WERI-Rb-1 (cell line): ENCODE results near the gene STARD6.

ENCODE experiments used
- DNase-seq: peaks from one replicate; pipeline ENCODE4 v3.0.0-alpha.2; 2020
- H3K27ac ChIP-seq: fragments of 250-450 bp; sonication (Bioruptor Pico); 2 replicates; pipeline ENCODE4 v1.5.1; 2020; ENCODE audit warnings: mild to moderate bottlenecking, moderate library complexity
- H3K27me3 ChIP-seq: fragments of 250-450 bp; sonication (Bioruptor Pico); 2 replicates; pipeline ENCODE4 v1.5.1; 2021; ENCODE audit warnings: mild to moderate bottlenecking, low read depth, moderate library complexity; ENCODE audit not compliant: insufficient read depth, severe bottlenecking
- H3K36me3 ChIP-seq: fragments of 250-450 bp; sonication (Bioruptor Pico); 2 replicates; pipeline ENCODE4 v1.5.1; 2020; ENCODE audit warnings: mild to moderate bottlenecking, moderate library complexity
- H3K4me3 ChIP-seq: 2 replicates; pipeline ENCODE4 v1.5.1; 2011; ENCODE audit warnings: low read depth, mild to moderate bottlenecking, control low read depth, low read length
- H3K9me3 ChIP-seq: fragments of 250-450 bp; sonication (Bioruptor Pico); 2 replicates; pipeline ENCODE4 v1.5.1; 2021; ENCODE audit warnings: mild to moderate bottlenecking, moderate library complexity; ENCODE audit not compliant: severe bottlenecking
- TF ChIP-seq, protein P1 (sequence below): IDR thresholded peaks from 2 replicates; pipeline ENCODE4 v1.5.1; 2011; ENCODE audit warnings: low read depth, mild to moderate bottlenecking, control low read depth, inconsistent platforms, low read length

The STARD6 gene

DNA sequence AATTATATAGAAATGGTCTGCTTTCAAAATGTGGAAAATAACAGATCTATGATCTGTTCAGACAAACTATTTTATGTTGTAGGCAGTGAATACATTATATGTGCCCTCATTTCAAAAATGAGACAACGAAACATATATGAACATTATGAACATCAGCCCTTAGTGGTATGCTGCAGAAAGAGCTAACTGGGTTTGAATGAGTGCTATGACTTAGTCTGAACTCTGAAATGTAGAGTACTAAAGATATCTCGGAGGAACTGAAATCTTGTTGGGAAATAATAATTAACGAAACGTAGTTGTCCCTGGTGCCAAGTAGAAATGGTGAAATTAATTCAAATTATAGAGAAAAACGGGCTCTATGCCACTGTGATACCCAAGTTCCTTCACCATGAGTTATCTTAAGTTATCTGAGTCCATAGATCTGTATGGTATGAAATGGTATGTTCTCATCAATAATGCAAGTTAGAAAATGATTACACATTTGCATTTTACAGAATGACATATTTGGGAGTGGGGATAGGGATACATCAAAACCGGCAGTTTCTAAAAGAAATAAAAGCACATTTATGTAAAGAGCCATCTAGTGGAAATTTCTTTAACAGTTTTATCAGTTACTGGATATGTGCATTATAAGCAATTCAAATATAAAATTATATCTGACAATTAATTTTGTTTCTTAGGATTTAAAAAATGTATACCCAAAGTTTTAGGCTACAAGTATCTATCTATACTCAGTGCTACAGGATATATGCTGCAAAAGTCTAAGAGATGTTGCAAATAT is 26.7 kb downstream of the STARD6 start:
- no peaks in the 10 kb centered on the region for H3K36me3 ChIP-seq
- no peak overlapping the region for H3K27ac ChIP-seq
- TF ChIP-seq, protein P1, sequence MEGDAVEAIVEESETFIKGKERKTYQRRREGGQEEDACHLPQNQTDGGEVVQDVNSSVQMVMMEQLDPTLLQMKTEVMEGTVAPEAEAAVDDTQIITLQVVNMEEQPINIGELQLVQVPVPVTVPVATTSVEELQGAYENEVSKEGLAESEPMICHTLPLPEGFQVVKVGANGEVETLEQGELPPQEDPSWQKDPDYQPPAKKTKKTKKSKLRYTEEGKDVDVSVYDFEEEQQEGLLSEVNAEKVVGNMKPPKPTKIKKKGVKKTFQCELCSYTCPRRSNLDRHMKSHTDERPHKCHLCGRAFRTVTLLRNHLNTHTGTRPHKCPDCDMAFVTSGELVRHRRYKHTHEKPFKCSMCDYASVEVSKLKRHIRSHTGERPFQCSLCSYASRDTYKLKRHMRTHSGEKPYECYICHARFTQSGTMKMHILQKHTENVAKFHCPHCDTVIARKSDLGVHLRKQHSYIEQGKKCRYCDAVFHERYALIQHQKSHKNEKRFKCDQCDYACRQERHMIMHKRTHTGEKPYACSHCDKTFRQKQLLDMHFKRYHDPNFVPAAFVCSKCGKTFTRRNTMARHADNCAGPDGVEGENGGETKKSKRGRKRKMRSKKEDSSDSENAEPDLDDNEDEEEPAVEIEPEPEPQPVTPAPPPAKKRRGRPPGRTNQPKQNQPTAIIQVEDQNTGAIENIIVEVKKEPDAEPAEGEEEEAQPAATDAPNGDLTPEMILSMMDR: no peak
- H3K4me3 ChIP-seq: no peak overlapping the region
- no peak for DNase-seq
- H3K9me3 ChIP-seq: no peaks in the 10 kb centered on the region
- no peaks in the 10 kb centered on the region for H3K27me3 ChIP-seq

DNA sequence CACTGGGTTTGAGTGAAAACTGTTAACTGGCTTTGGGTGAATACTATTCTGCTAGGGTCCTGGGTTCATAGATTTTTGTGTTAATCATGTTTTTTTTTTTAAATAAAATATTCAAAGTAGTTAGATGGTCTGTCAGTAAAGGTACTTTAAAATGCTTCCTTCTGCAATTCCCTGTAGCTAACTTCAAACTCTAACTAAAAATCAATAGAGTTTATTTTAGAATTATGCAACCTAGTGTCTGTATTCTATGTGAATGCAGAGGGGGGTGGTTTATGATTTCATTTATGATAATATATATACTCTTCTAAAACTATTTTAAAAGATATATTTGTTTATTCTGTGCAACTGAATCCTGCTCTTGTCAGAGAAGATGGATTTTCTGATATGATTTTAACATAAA is 27.9 kb downstream of the STARD6 start:
- no peak overlapping the region for H3K27ac ChIP-seq
- H3K4me3 ChIP-seq: no peak overlapping the region
- H3K36me3 ChIP-seq: no peaks in the 10 kb centered on the region
- no peaks in the 10 kb centered on the region for H3K9me3 ChIP-seq
- DNase-seq: no peak
- no peaks in the 10 kb centered on the region for H3K27me3 ChIP-seq
- TF ChIP-seq, protein P1: no peak

DNA sequence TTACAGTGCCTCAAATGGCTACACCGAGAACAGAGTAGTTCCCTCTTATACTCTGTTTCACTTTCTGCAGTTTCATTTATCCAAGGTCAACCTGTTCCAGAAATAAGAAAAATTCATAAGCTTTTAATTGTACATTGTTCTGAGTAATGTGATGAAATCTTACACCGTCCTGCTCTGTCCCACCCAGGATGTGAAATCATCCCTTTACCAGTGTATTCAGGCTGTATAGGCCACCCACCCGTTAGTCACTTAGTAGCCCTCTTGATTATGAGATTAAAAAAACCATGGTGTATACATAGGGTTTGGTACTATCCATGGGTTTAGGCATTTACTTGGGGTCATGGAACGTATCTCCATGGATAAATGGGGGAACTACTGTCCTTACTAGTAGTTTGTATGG is 29.8 kb downstream of the STARD6 start:
- Histone ChIP-seq H3K9me3 (no peaks in the 10 kb centered on the region), H3K36me3 (no peaks in the 10 kb centered on the region), H3K27ac (no peak overlapping the region), H3K4me3 (no peak overlapping the region), H3K27me3 (no peaks in the 10 kb centered on the region)
- TF ChIP-seq, protein P1: no peak
- no peak for DNase-seq

DNA sequence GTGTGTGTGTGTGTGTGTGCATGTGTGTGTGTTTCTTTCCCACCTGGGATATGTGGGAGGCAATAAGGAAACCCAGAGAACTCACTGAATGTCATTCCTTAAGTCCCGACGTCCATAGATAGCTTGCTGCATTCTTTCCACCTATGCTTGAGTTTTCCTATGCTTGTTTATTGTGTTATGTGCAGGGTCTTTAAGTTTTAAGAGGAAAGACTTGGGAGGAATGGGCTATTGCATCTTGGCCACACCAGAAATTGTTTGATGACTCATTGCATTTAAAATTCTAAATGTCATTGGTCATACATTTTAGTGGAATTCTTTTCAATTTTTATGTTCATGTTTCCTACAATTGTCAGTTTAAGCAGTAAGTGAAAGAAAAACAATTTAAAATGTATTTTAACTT is 33.7 kb downstream of the STARD6 start:
- DNase-seq: no peak
- Histone ChIP-seq H3K9me3 (no peaks in the 10 kb centered on the region), H3K27ac (no peak overlapping the region), H3K4me3 (no peak overlapping the region), H3K27me3 (no peaks in the 10 kb centered on the region), H3K36me3 (no peaks in the 10 kb centered on the region)
- TF ChIP-seq, protein P1: no peak

DNA sequence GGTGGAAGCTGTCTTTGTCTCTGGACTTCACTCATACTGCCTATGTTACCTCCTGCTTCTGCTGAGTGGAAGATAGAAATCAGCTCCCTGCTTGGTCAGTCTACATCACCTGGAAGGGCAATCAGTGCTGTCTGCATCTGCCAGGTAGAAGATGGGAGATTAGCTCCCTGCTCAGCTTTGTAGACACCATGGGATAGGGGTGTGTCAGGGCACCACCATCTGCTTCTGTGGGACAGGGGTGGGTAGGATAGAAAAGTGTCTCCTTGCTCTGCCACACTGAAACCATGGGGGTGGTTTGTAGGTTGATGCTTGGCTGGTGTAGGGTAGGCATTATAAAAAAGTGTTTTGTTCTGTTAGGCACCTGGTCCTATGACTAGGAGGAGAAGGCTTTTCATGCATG is 34.1 kb downstream of the STARD6 start:
- TF ChIP-seq, protein P1: no peak
- no peaks in the 10 kb centered on the region for H3K27me3 ChIP-seq
- H3K9me3 ChIP-seq: no peaks in the 10 kb centered on the region
- no peak overlapping the region for H3K27ac ChIP-seq
- no peaks in the 10 kb centered on the region for H3K36me3 ChIP-seq
- no peak for DNase-seq
- no peak overlapping the region for H3K4me3 ChIP-seq
